ENCODE measurements around the gene DROSHA.
A peak's percentile ranks its signal among the peaks of the same experiment; 100 is the strongest.

The DROSHA gene

GRCh38 chr5:31531888-31532547 lies at the start of gene DROSHA, which contains the start of gene C5orf22:
DROSHA (minus strand) TSS chr5:31532093; CDS start chr5:31529059, 3,034 bp downstream.
C5orf22 (plus strand) TSS chr5:31532301; CDS start chr5:31532393, 92 bp downstream.
- no peaks in the 10 kb centered on the region for H3K9me3 Mint-ChIP-seq
- peaks cover 43% of the 10 kb centered on the region for H3K4me1 Mint-ChIP-seq
- H3K27ac Mint-ChIP-seq: peak within 1 kb of the TSS; percentile 99
- peak within 1 kb of the TSS; percentile 99 for H3K4me3 Mint-ChIP-seq
- peaks cover 60% of the 10 kb centered on the region for H3K36me3 Mint-ChIP-seq (ENCODE audit: low read depth)
- peak; percentile 96 for DNase-seq
- no peak for TF ChIP-seq CTCF (IDR thresholded peaks at IDR 0.05)
- peaks cover 3% of the 10 kb centered on the region for H3K27me3 Mint-ChIP-seq (ENCODE audit: low read depth, poor library complexity)

GRCh38 chr5:31579558-31579957 lies 47.7 kb upstream of the DROSHA start:
- no peaks in the 10 kb centered on the region for H3K36me3 Mint-ChIP-seq (ENCODE audit: low read depth)
- peaks cover 42% of the 10 kb centered on the region for H3K27me3 Mint-ChIP-seq (ENCODE audit: low read depth, poor library complexity)
- no peak for DNase-seq
- no peak overlapping the region for H3K4me3 Mint-ChIP-seq
- H3K9me3 Mint-ChIP-seq: peaks cover 10% of the 10 kb centered on the region
- no peaks in the 10 kb centered on the region for H3K4me1 Mint-ChIP-seq
- no peak for TF ChIP-seq CTCF (IDR thresholded peaks at IDR 0.05)
- H3K27ac Mint-ChIP-seq: no peak overlapping the region

GRCh38 chr5:31577438-31577837 lies 45.5 kb upstream of the DROSHA start:
- H3K27ac Mint-ChIP-seq: no peak overlapping the region
- H3K9me3 Mint-ChIP-seq: peaks cover 2% of the 10 kb centered on the region

GRCh38 chr5:31574772-31575171 lies 42.9 kb upstream of the DROSHA start:
- Mint-ChIP-seq H3K4me1 (no peaks in the 10 kb centered on the region), H3K36me3 (ENCODE audit: low read depth) (no peaks in the 10 kb centered on the region), H3K9me3 (no peaks in the 10 kb centered on the region), H3K27me3 (ENCODE audit: low read depth, poor library complexity) (peaks cover 36% of the 10 kb centered on the region), H3K27ac (no peak overlapping the region), H3K4me3 (no peak overlapping the region)
- no peak for TF ChIP-seq CTCF (IDR thresholded peaks at IDR 0.05)
- DNase-seq: no peak

More at GRCh38 chr5:31577438-31577837, 45.5 kb upstream of the DROSHA start:
- TF ChIP-seq CTCF (IDR thresholded peaks at IDR 0.05): no peak
- peaks cover 36% of the 10 kb centered on the region for H3K27me3 Mint-ChIP-seq (ENCODE audit: low read depth, poor library complexity)
- no peak overlapping the region for H3K4me3 Mint-ChIP-seq
- no peaks in the 10 kb centered on the region for H3K36me3 Mint-ChIP-seq (ENCODE audit: low read depth)
- no peaks in the 10 kb centered on the region for H3K4me1 Mint-ChIP-seq
- no peak for DNase-seq

DNA sequence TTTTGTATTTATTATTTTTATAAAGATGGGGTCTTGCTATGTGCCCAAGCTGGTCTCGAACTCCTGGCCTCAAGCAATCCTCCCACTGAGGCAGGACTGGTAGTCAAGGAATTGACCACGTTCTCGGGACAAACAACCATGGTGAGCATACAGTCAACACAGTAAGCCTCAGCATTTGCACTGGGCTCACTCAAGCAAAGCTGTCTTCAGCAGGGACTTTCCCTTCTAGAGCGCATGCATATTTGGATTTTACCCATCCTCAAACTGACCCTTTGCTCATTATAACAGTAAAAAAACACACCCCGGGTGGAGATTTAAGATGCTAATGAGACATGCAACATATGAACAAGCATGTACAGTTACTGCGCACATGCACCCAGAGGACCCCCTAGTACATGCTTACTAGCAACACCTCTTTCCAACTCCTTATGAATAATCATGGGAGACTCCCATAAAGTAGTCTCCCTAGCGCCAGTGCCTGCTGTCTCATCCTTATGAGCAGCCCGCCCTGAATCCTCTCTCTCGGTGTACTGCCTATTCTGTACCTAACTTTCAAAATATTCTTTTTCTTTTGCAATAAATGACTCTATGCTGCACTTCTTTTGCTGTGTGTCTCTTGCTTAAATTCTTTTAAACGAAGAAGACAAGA lies 41.7 kb upstream of the DROSHA start:
- H3K36me3 Mint-ChIP-seq (ENCODE audit: low read depth): no peaks in the 10 kb centered on the region

More for the DNA sequence above, 41.7 kb upstream of the DROSHA start:
- no peak for DNase-seq
- H3K27me3 Mint-ChIP-seq (ENCODE audit: low read depth, poor library complexity): peaks cover 36% of the 10 kb centered on the region
- no peaks in the 10 kb centered on the region for H3K4me1 Mint-ChIP-seq
- no peak for TF ChIP-seq CTCF (IDR thresholded peaks at IDR 0.05)
- H3K9me3 Mint-ChIP-seq: no peaks in the 10 kb centered on the region
- no peak overlapping the region for H3K4me3 Mint-ChIP-seq
- H3K27ac Mint-ChIP-seq: no peak overlapping the region
